GM08714 (cell line): ENCODE measurements around the gene GCFC2.
A peak's percentile ranks its signal among the peaks of the same experiment; 100 is the strongest.
"Not testable (repeated sequence)": the region's sequence is repeated elsewhere in the genome, so short reads cannot be mapped to it uniquely, and the experiment has no call there.

Experiments
- H3K4me3 ChIP-seq: fragments of 200-500 bp; sonication (Bioruptor generic); 2 replicates; pipeline ENCODE4 v1.5.1; 2014; ENCODE audit warnings: mild to moderate bottlenecking, low read length, inconsistent platforms
- ZNF274 ChIP-seq: IDR thresholded peaks from 2 replicates; pipeline ENCODE4 v1.6.1; 2012; ENCODE audit warnings: mild to moderate bottlenecking, low read depth, low read length

Gene GCFC2

GRCh38 chr2:75710577-75711253, at the start of gene GCFC2:
Gene GCFC2 (minus strand): TSS chr2:75710915. CDS start chr2:75710855, 60 bp downstream.
- TF ChIP-seq ZNF274: no peak
- H3K4me3 ChIP-seq: peak within 1 kb of the TSS; percentile 91

- no peak for TF ChIP-seq ZNF274
- no peak overlapping the region for H3K4me3 ChIP-seq
Measured at GRCh38 chr2:75752828-75753227, 42.1 kb upstream of the GCFC2 start.

GRCh38 chr2:75751824-75752468, 41.2 kb upstream of the GCFC2 start:
- no peak overlapping the region for H3K4me3 ChIP-seq
- no peak for TF ChIP-seq ZNF274

GRCh38 chr2:75751360-75751759, 40.6 kb upstream of the GCFC2 start:
- TF ChIP-seq ZNF274: no peak
- no peak overlapping the region for H3K4me3 ChIP-seq

- H3K4me3 ChIP-seq: no peak overlapping the region
- no peak for TF ChIP-seq ZNF274
Measured at GRCh38 chr2:75737961-75738360, 27.2 kb upstream of the GCFC2 start.

GRCh38 chr2:75736276-75736675, 25.6 kb upstream of the GCFC2 start:
- no peak overlapping the region for H3K4me3 ChIP-seq
- no peak for TF ChIP-seq ZNF274

GRCh38 chr2:75729861-75730260, 19.1 kb upstream of the GCFC2 start:
- H3K4me3 ChIP-seq: no peak overlapping the region
- no peak for TF ChIP-seq ZNF274

GRCh38 chr2:75728614-75729419, 18.1 kb upstream of the GCFC2 start:
- H3K4me3 ChIP-seq: no peak overlapping the region
- TF ChIP-seq ZNF274: no peak

- TF ChIP-seq ZNF274: no peak
Measured at GRCh38 chr2:75722687-75723086, 12.0 kb upstream of the GCFC2 start.

GRCh38 chr2:75720525-75720924, 9.8 kb upstream of the GCFC2 start:
- TF ChIP-seq ZNF274: no peak
- no peak overlapping the region for H3K4me3 ChIP-seq

More at GRCh38 chr2:75722687-75723086, 12.0 kb upstream of the GCFC2 start:
- no peak overlapping the region for H3K4me3 ChIP-seq

- no peak for TF ChIP-seq ZNF274
- H3K4me3 ChIP-seq: no peak overlapping the region
Measured at GRCh38 chr2:75719616-75720015, 8.9 kb upstream of the GCFC2 start.

- no peak for TF ChIP-seq ZNF274
- no peak overlapping the region for H3K4me3 ChIP-seq
Measured at GRCh38 chr2:75716406-75716805, 5.7 kb upstream of the GCFC2 start.

GRCh38 chr2:75711590-75711989, 875 bp upstream of the GCFC2 start:
- not testable (repeated sequence) for H3K4me3 ChIP-seq

- no peak for TF ChIP-seq ZNF274
- peak overlapping the region; percentile 91 for H3K4me3 ChIP-seq
Measured at GRCh38 chr2:75710220-75710576, 517 bp downstream of the GCFC2 start.

- peak overlapping the region; percentile 91; the same call in 1 of the 2 replicates for H3K4me3 ChIP-seq
- no peak for TF ChIP-seq ZNF274
Measured at GRCh38 chr2:75709297-75709696, 1.4 kb downstream of the GCFC2 start.
